NB4 (cell line): Measurements from ENCODE around the gene LBX1.

Experiments
- DNase-seq: peaks from one replicate; pipeline ENCODE4 v3.0.0; 2010; ENCODE audit warnings: low read depth
- H3K4me3 ChIP-seq: one replicate; pipeline ENCODE4 v1.5.1; 2011; ENCODE audit warnings: mild to moderate bottlenecking, low read depth, low read length, moderate library complexity
- MAX ChIP-seq: IDR thresholded peaks from 2 replicates; pipeline ENCODE4 v1.6.1; 2011; ENCODE audit warnings: low read depth, low read length
- MYC ChIP-seq: IDR thresholded peaks from 2 replicates; pipeline ENCODE4 v1.6.1; 2011; ENCODE audit warnings: low read depth, low read length
- POLR2A ChIP-seq: IDR thresholded peaks from 2 replicates; pipeline ENCODE4 v1.6.1; 2011; ENCODE audit warnings: mild to moderate bottlenecking; ENCODE audit not compliant: insufficient read length; ENCODE audit errors: extremely low read depth
- TF ChIP-seq, protein P1 (sequence below): IDR thresholded peaks from one replicate; pipeline ENCODE4 v1.5.1; 2012; ENCODE audit warnings: low read depth, low read length

The LBX1 gene

GRCh38 chr10:101231912-101232689 is 2.8 kb upstream of the LBX1 start:
- H3K4me3 ChIP-seq, result no peak overlapping the region
- TF ChIP-seq, protein P1, sequence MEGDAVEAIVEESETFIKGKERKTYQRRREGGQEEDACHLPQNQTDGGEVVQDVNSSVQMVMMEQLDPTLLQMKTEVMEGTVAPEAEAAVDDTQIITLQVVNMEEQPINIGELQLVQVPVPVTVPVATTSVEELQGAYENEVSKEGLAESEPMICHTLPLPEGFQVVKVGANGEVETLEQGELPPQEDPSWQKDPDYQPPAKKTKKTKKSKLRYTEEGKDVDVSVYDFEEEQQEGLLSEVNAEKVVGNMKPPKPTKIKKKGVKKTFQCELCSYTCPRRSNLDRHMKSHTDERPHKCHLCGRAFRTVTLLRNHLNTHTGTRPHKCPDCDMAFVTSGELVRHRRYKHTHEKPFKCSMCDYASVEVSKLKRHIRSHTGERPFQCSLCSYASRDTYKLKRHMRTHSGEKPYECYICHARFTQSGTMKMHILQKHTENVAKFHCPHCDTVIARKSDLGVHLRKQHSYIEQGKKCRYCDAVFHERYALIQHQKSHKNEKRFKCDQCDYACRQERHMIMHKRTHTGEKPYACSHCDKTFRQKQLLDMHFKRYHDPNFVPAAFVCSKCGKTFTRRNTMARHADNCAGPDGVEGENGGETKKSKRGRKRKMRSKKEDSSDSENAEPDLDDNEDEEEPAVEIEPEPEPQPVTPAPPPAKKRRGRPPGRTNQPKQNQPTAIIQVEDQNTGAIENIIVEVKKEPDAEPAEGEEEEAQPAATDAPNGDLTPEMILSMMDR, result no peak
- TF ChIP-seq MYC (no peak), POLR2A (no peak)
- no peak for DNase-seq

GRCh38 chr10:101231092-101231491 is 1.8 kb upstream of the LBX1 start:
- DNase-seq, result no peak
- TF ChIP-seq MYC, result no peak
- TF ChIP-seq, protein P1, result no peak
- TF ChIP-seq POLR2A, result no peak
- TF ChIP-seq MAX, result no peak
- H3K4me3 ChIP-seq, result no peak overlapping the region

DNA sequence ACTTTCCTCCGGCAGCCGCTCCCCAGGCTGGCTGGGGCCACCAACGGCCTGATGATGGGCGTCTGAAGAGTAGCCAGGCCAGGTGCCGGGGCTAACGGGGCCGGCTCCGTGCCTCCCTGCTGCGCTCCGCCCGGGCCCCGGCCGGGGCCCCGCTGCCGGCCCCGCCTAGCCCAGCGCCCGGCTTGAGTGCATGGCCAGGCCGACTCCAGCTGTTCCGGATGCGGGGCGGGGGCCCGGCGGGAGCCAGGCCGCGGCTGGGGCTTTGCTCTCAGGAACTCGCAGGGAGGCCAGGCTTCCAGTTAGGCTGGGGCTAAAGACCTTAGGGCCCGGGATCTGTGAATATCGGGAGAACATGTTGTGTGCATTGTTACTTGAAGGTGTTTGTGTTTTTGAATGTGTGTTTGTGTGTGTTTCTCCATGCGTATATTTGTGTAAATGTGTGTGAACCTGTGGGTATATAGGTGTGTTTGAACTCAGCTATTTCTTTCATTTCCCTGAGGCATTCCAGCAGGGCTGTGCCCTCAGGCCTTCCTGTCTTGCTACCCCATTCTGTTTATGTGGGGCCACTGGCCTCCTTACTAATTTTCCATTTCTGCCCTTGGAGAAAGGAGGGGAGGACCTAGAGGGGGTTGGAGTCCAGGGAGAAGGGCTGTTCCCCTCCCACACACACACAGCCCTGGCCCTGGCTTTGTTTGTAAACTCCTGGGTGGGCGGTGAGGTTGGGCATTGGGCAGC is 1.1 kb upstream of the LBX1 start:
- H3K4me3 ChIP-seq, result no peak overlapping the region
- no peak for TF ChIP-seq MYC
- TF ChIP-seq POLR2A, result no peak
- TF ChIP-seq, protein P1, result no peak
- no peak for TF ChIP-seq MAX
- no peak for DNase-seq

- DNase-seq, result no peak
- no peak overlapping the region for H3K4me3 ChIP-seq
- TF ChIP-seq MAX (no peak), POLR2A (no peak), MYC (no peak)
- TF ChIP-seq, protein P1, result no peak
Measured at GRCh38 chr10:101228966-101229265, 347 bp downstream of the LBX1 start.

DNA sequence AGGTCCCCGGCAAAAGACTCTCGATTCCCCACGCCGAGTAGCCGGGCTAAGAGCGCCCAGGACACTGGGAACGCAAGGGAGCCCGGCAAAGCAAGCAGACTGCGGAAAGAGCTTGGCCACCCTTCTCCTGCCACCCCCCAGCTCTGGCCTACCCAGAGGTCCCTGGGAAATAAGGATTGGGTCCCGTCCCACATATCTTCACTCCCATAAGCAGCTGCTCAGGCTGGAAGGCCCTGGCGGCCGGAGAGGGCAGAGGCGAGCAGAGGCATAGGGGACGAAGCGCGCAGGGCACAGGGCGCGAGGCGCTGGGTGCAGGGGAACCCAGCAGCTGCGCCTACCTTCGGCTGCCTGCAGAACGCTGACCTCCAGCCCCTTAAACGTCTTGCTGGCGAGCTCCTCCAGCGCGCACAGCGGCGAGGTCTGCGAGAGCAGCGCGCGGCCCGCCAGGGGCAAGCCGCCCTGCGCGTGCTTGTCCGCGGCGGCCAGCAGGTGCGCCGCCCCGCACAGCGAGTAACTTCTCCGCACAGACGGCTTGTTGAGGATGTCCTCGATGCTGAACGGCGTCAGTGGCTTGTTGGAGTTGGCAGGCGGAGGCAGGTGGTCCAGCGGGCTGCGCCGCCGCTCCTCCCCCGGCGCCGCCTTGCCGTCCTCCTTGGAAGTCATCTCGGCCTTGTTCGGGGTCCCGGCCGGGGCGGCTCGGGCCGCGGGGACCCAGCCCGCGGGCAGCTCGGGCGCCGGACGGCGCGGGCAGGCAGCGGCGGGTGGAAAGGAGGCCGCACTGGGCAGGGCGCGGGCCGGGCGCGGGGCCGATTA is 904 bp downstream of the LBX1 start:
- DNase-seq, result no peak
- H3K4me3 ChIP-seq, result no peak overlapping the region
- TF ChIP-seq POLR2A (no peak), MYC (no peak)

DNA sequence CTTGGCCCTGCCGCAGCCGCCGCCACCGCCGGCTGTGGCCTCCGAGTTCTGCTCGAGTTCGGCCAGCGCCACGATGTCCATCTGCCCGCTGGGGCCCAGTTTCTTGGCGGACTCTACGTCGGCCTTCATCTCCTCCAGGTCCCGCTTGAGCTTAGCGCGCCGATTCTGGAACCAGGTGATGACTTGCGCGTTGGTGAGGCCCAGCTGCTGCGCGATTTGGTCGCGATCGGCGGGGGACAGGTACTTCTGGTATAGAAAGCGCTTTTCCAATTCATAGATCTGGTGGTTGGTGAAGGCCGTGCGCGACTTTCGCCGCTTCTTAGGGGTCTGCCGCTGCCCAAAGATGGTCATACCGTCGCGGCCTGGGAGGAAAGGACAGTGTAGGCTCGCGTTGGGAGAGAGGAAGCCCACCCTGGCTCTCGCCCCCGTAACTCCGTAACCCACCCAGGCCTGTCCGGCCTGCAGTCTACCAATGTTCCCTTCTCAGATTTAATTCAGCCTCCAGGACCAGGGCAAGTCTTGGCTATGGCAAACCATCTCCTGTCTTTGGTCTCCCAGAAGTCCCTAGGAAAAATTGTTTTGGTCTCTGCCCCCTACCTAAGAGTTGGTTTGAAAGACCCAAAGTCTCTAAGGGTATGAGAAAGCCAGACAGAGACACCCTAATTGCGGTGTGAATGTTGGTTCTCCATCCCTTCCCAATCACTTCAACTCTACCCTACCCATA is 1.7 kb downstream of the LBX1 start:
- no peak for DNase-seq
- H3K4me3 ChIP-seq, result no peak overlapping the region
- TF ChIP-seq, protein P1, result no peak
- TF ChIP-seq MYC (no peak), MAX (no peak), POLR2A (no peak)
